BE2C (cell line): ENCODE measurements around the gene ACD.

Experiments used
- DNase-seq: peaks from one replicate; pipeline ENCODE4 v3.0.0-alpha.2; 2020
- H3K27me3 ChIP-seq: fragments of 250-450 bp; sonication (Bioruptor Pico); 2 replicates; pipeline ENCODE4 v1.5.1; 2020; ENCODE audit warnings: mild to moderate bottlenecking
- H3K36me3 ChIP-seq: fragments of 250-450 bp; sonication (Bioruptor Pico); 2 replicates; pipeline ENCODE4 v1.5.1; 2020; ENCODE audit warnings: mild to moderate bottlenecking
- H3K4me1 ChIP-seq: fragments of 250-450 bp; sonication (Bioruptor Pico); 2 replicates; pipeline ENCODE4 v1.5.1; 2020
- H3K4me3 ChIP-seq: 2 replicates; pipeline ENCODE4 v1.5.1; 2011; ENCODE audit warnings: low read depth, low read length
- H3K9me3 ChIP-seq: fragments of 250-450 bp; sonication (Bioruptor Pico); 2 replicates; pipeline ENCODE4 v1.5.1; 2020
- CTCF ChIP-seq: IDR thresholded peaks from 2 replicates; pipeline ENCODE4 v1.5.1; 2012; ENCODE audit warnings: mild to moderate bottlenecking, low read depth, low read length

The ACD gene

GRCh38 chr16:67685388-67686112, 25.5 kb upstream of the ACD start:
- H3K36me3 ChIP-seq, result peaks cover 11% of the 10 kb centered on the region
- TF ChIP-seq CTCF, result no peak
- no peak for DNase-seq
- no peaks in the 10 kb centered on the region for H3K4me1 ChIP-seq
- no peaks in the 10 kb centered on the region for H3K27me3 ChIP-seq
- H3K4me3 ChIP-seq, result no peak overlapping the region
- no peaks in the 10 kb centered on the region for H3K9me3 ChIP-seq

- H3K4me1 ChIP-seq, result no peaks in the 10 kb centered on the region
- peaks cover 11% of the 10 kb centered on the region for H3K36me3 ChIP-seq
- H3K9me3 ChIP-seq, result no peaks in the 10 kb centered on the region
- no peak overlapping the region for H3K4me3 ChIP-seq
- no peaks in the 10 kb centered on the region for H3K27me3 ChIP-seq
- no peak for TF ChIP-seq CTCF
- DNase-seq, result no peak
These were observed 23.7 kb upstream of the ACD start for GRCh38 chr16:67683767-67684166.

GRCh38 chr16:67679935-67680897, 20.2 kb upstream of the ACD start:
- Histone ChIP-seq H3K9me3 (no peaks in the 10 kb centered on the region), H3K36me3 (peaks cover 11% of the 10 kb centered on the region), H3K27me3 (no peaks in the 10 kb centered on the region), H3K4me1 (no peaks in the 10 kb centered on the region), H3K4me3 (no peak overlapping the region)
- TF ChIP-seq CTCF, result no peak
- DNase-seq, result no peak

- no peak for DNase-seq
- Histone ChIP-seq H3K27me3 (no peaks in the 10 kb centered on the region), H3K9me3 (no peaks in the 10 kb centered on the region), H3K36me3 (peaks cover 5% of the 10 kb centered on the region; the same call in 1 of the 2 replicates), H3K4me1 (peaks cover 4% of the 10 kb centered on the region), H3K4me3 (no peak overlapping the region)
- TF ChIP-seq CTCF, result no peak
These were observed 18.4 kb upstream of the ACD start for GRCh38 chr16:67678354-67679023.

GRCh38 chr16:67677712-67678111, 17.7 kb upstream of the ACD start:
- no peak for TF ChIP-seq CTCF
- DNase-seq, result no peak

More at GRCh38 chr16:67677712-67678111, 17.7 kb upstream of the ACD start:
- Histone ChIP-seq H3K27me3 (no peaks in the 10 kb centered on the region), H3K36me3 (no peaks in the 10 kb centered on the region), H3K4me3 (no peak overlapping the region), H3K4me1 (peaks cover 11% of the 10 kb centered on the region), H3K9me3 (no peaks in the 10 kb centered on the region)
